AG04450 (cell line): Measurements from ENCODE around the gene SIGLEC12. TPM values are rescaled to one million over a fixed set of nuclear protein-coding genes. Genes with fewer than 3 reads are reported as not detected.
"Not testable (repeated sequence)": the region's sequence is repeated elsewhere in the genome, so short reads cannot be mapped to it uniquely, and the experiment has no call there.

Source experiments
- CTCF ChIA-PET: fragments of 300-600, 350-600 bp; formaldehyde crosslinking; extraction: SDS; loops from one replicate; lab custom pipeline; 2022; ENCODE audit warnings: antibody characterized with exemption, inconsistent platforms; lab: Charles Lee
- POLR2A ChIA-PET: fragments of 350-600 bp; formaldehyde crosslinking; extraction: SDS; loops from one replicate; lab custom pipeline; 2021; ENCODE audit warnings: antibody characterized with exemption, inconsistent platforms; lab: Yijun Ruan, JAX
- DNase-seq: peaks from one replicate; pipeline ENCODE4 v3.0.0-alpha.2; 2011; ENCODE audit warnings: low read depth, low spot score
- H3K27ac ChIP-seq: one replicate; pipeline ENCODE4 v1.5.1; 2012; ENCODE audit warnings: low read depth, low read length, control low read depth
- H3K27me3 ChIP-seq: one replicate; pipeline ENCODE4 v1.6.0; 2012; ENCODE audit warnings: low read length; ENCODE audit not compliant: control insufficient read depth, insufficient read depth
- H3K4me3 ChIP-seq: 2 replicates; pipeline ENCODE4 v1.5.1; 2011; ENCODE audit warnings: mild to moderate bottlenecking, low read depth, low read length, control low read depth
- H3K9me3 ChIP-seq: 2 replicates; pipeline ENCODE4 v1.5.1; 2012; ENCODE audit warnings: low read length; ENCODE audit not compliant: control insufficient read depth, insufficient read depth
- CTCF ChIP-seq: IDR thresholded peaks from 2 replicates; pipeline ENCODE4 v1.5.1; 2011; ENCODE audit warnings: low read depth, low read length, control low read depth, inconsistent platforms
- polyA plus RNA-seq: library from polyadenylated mRNA; depleted of rRNA; stranded (reverse); fragments of >200 nt; gene quantifications from 2 replicates; pipeline ENCODE4 v1.2.3, GENCODE V29; 2011

SIGLEC12 gene
- polyA plus RNA-seq, 1 experiment: not detected

- CTCF ChIA-PET: interaction anchor here (1.3 kb wide), 1 partner anchor 8 kb away, joined by 3 read pairs; no protein-coding TSS in a partner anchor
- POLR2A ChIA-PET: no interaction called here
- Histone ChIP-seq H3K9me3 (no peaks in the 10 kb centered on the region; the same call in none of the 2 replicates), H3K27ac (no peak overlapping the region), H3K4me3 (no peak overlapping the region), H3K27me3 (no peaks in the 10 kb centered on the region)
- no peak for DNase-seq
- TF ChIP-seq CTCF: no peak
Observed at GRCh38 chr19:51505904-51506303, 4.3 kb upstream of the SIGLEC12 start.

- Histone ChIP-seq H3K4me3 (no peak overlapping the region), H3K27ac (no peak overlapping the region), H3K9me3 (peaks cover 15% of the 10 kb centered on the region), H3K27me3 (no peaks in the 10 kb centered on the region)
- no peak for TF ChIP-seq CTCF
- POLR2A ChIA-PET: no interaction called here
- CTCF ChIA-PET: interaction anchor here (2.3 kb wide), 1 partner anchor 11 kb away, joined by 12 read pairs; no protein-coding TSS in a partner anchor
- no peak for DNase-seq
Observed at GRCh38 chr19:51503896-51504295, 2.3 kb upstream of the SIGLEC12 start.

GRCh38 chr19:51503286-51503817 lies 1.8 kb upstream of the SIGLEC12 start:
- ChIA-PET CTCF (interaction anchor here (2.3 kb wide), 1 partner anchor 11 kb away, joined by 12 read pairs; no protein-coding TSS in a partner anchor), POLR2A (no interaction called here)
- TF ChIP-seq CTCF: no peak
- no peak for DNase-seq
- no peaks in the 10 kb centered on the region for H3K27me3 ChIP-seq
- H3K27ac ChIP-seq: no peak overlapping the region
- H3K4me3 ChIP-seq: no peak overlapping the region
- peaks cover 19% of the 10 kb centered on the region for H3K9me3 ChIP-seq

GRCh38 chr19:51500931-51501330 lies 669 bp downstream of the SIGLEC12 start:
- H3K4me3 ChIP-seq, CTCF ChIA-PET: not testable (repeated sequence)

GRCh38 chr19:51497666-51498065 lies 3.9 kb downstream of the SIGLEC12 start:
- CTCF ChIA-PET: no interaction called here
- TF ChIP-seq CTCF: no peak
- POLR2A ChIA-PET: no interaction called here
- Histone ChIP-seq H3K27ac (no peak overlapping the region), H3K4me3 (no peak overlapping the region), H3K27me3 (no peaks in the 10 kb centered on the region), H3K9me3 (peaks cover 24% of the 10 kb centered on the region)
- no peak for DNase-seq

More at GRCh38 chr19:51500931-51501330, 669 bp downstream of the SIGLEC12 start:
- POLR2A ChIA-PET, H3K27me3 ChIP-seq, DNase-seq, H3K27ac ChIP-seq: not testable (repeated sequence)
- peaks cover 24% of the 10 kb centered on the region for H3K9me3 ChIP-seq
